HG03469 (cell line): ENCODE data around the gene UBE2H.
A peak's percentile ranks its signal among the peaks of the same experiment; 100 is the strongest.
"Not testable (repeated sequence)": the region's sequence is repeated elsewhere in the genome, so short reads cannot be mapped to it uniquely, and the experiment has no call there.

Experiments
- ATAC-seq: cut with Tn5 transposase; IDR thresholded peaks from one replicate; pipeline ENCODE4 v1.9.1; 2021; ENCODE audit warnings: mild to moderate bottlenecking, moderate library complexity, moderate number of reproducible peaks; ENCODE audit not compliant: unreplicated experiment

The UBE2H gene

DNA sequence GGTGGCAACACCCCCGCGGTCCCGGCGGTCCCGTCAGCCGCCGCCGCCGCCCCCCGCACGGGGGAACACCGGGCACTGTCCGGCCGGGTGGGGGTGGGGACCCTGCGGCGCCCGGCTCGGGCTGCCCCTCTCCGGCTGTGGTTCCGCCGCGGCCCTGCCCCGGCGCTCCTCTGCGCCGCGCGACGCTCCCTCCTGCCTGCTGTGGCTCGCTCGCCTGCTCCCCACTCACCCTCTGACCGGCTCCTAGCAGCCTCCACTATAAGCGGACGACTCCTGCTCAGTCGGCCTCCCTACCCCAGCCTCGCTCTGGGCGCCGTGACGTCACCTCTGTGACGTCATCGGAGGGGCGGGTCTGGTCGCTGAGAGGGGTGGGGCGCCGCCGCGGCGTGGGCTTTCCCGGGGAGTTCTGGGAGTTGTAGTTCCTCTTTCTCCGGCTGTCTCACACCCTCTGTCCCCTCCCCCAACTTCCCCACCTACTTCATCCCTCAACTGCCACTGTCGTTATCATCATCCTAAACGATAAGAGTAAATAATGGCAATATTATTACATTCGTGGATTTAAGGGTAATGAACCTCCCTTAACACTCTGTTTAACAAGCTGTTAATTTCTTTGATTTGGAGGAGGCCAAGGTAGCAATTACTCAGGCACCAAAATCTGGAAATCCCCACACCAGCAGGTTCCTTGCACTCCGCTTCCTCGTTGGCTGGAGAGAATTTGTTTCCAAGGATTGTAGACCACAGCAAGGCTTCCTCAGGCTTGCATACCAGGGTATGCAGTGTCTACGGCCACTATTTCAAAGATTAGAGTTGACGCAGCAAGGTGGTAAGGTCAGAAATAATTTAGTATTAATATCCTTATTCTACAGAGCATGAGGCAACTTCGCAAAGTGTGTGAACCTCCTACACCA, at the start of gene UBE2H:
TSS of gene UBE2H (minus strand) at position 308 of the 908 bp plus-strand sequence. CDS start 405 bp downstream, outside the sequence.
- peak; percentile 35 for ATAC-seq

DNA sequence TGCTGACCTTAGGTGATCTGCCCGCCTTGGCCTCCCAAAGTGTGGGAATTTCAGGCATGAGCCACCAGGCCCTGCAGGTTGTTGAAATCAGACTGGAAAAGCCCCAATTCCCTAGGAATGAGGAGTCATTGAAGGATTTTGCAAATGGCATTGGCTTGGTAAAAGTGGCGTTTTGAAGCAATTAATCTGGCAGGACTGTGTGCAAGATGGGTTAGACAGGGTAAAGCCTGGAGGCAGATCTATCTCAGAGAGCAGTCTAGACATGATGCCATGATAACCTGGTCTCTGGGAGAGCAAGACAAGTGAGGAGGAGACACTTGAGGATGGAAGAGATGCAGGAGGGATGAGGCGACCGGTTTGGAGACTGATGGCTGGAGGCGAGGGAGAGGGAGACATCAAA, 45.7 kb upstream of the UBE2H start:
- ATAC-seq = no peak

DNA sequence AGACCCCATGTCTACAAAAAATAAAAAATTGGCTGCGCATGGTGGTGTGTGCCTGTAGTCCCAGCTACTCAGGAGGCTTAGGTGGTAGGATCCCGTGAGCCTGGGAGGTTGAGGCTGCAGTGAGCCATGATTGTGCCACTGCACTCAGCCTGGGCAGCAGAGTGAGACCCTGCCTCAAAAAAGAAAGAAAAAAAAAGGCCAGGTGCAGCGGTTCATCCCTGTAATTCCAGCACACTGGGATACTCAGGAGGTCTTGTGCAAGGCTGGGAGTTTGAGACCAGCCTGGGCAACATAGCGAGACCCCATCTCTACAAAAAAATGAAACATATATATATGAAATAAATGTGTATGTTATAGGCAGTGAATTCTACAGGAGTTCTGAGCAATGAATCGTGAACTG, 44.5 kb upstream of the UBE2H start:
- no peak for ATAC-seq

DNA sequence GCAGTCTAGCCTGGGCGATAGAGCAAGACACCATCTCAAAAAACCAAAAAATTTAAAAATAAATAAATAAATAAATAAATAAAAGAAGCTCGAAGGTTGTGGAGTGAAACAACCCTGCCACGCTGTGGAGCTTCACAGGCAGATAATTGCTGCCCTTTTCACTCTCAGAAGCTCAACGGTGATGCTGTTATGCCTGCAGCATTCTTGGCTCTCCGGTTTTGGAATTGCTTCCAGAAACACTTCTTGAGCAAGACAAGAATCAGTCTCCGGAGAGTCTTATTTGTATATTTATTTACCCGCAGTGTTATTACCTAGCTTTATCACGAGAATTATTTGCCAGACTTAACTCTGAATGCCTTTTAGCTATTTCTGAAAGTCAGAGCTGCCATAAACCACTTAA, 40.5 kb upstream of the UBE2H start:
- no peak for ATAC-seq

DNA sequence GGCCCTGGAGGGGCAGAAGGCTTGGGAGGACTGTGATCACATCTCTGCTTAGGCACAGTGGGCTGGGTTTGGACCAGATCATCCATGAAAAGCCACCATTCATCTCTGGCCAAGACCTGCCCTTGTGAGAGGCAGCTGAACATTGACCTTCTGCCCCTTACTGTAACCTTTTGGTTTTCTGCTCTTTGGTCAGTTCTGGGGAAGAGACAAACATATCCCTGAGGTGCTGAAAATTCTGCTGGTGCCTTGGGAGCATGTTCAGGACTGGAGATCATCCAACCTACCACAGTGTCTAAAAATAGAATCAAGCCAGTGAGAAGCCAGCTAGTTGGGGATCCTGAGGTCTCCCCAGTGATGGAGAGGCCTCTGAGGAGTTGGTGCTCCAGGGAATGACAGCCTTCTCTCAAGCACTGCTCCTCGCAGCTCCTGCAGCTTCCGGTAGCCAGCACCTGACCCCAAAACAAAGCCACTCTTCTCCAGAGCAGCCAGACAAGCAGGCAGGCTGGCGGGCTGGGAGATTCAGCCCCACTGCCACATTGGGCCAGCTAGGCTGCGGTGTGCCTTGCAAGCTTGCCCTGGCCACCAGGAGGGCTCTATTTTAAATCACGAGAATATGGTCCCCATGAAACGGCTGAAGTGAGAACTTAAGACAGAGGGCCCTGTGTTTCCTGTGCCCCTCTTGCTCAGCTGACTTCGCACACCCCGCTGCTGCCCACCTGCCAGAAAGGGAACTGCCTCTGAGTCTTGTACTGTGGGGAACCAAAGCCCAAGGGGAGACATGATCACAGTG, 37.8 kb upstream of the UBE2H start:
- no peak for ATAC-seq

DNA sequence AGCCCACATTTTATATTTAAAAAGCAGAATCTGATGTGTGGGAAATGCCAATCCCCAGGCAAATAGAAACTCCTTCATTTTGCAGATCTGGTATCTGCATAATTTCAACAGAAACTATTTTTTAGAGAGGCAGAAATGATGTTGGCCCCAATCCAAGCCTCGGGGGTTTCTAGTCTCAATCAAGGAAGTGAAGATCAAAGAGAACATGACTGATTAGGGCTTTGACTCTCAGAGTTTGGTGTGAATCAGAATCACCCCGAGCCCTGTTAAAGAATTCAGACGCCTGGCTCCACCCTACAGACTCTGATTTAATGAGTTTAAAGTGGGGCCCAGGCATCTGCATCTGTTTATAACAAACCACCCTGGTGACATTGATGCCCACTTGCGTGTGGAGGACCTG, 36.7 kb upstream of the UBE2H start:
- no peak for ATAC-seq

DNA sequence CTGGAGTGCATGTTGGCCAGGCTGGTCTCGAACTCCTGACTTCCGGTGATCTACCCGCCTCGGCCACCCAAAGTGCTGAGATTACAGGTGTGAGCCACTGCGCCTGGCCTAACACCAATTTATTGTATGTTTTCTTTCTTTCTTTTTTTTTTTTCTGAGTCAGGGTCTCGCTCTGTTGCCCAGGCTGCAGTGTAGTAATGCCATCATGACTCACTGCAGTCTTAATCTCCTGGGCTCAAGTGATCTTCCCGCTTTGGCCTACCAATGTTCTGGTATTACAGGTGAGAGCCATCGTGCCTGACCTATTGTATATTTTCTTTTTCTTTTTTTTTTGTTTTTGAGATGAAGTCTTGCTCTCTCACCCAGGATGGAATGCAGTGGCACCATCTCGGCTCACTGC, 33.8 kb upstream of the UBE2H start:
- no peak for ATAC-seq

DNA sequence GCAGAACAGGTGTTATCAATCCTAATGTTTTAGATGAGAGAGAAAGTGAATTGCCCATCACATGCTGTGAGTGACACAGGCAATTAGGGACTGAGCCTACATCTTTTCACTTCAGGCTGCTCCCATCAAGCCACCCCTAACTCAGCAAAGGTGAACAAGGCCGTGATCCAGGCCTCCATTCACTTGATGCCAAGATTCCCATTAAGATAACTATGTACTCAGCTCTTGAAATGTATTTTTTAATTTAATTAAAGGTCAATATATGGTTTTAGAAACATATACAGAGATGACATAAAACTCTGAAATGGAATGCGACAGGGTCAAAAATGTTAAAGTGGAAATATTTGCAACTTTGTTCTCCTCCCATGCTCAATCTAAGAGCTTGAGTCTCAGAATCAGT, 27.9 kb upstream of the UBE2H start:
- no peak for ATAC-seq

DNA sequence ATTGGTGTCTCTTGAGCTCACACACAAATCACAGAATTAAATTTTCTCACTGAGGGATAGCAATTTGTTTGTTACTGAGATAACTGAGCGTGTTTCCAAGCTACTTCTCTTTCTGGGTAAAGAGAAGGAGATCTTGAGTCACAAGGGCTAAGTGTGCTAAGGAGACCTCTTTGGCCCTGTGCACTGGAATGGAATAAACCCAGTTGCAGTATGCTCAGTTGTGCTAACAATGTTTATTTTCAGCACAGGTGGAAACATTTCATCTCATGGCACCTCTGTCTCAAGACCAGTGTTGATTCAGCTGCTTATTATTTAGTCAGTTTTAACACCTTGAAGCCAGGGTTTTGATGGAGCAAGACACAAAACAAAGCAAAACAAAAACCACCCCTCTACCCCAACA, 22.5 kb upstream of the UBE2H start:
- ATAC-seq = no peak

DNA sequence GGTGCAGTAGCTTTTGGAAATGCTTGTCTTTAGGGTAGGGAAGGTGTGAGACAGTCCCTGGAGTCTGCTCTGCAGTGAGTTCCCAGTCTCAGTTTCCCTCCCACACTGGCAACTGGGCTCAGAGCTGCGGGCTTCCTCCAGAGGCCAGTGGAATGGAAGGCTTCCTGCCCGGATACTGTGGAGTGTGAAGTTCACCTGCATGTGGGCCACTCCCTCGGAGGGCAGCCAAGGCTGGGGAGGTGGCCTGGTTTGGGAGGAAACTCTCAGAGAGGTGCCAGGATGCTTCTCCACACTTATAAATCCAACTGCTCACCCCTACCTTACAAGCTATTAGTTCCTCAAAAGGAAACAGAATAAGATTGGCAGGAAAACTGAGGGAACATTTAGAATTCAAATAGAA, 18.1 kb upstream of the UBE2H start:
- no peak for ATAC-seq

DNA sequence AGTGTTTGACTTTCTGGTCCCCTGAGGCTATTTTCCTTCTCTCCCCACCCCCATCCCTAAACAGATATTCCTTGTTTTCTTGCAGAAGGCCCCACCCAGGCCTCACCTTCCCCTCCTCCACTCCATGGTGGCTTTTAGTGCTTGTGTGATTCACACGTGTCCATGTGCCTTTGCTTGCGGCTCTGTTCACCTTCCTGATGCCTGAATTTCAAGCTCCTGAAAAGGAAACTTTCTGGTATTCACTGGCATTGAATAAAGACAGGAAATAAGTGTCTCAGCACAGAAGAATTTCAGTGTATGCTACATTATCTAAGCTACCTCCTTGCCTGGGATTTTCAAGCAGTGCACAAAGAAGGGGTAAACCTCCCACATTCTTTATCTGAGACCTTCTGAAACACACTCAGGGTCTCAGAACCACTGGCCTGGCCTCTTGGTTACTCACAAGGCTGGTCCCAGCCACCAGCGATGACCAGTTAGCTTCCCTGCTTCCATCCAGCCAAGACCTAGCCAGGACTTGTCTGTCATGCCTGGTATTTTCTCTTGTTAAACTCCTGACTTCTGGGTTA, 17.2 kb upstream of the UBE2H start:
- ATAC-seq = no peak

DNA sequence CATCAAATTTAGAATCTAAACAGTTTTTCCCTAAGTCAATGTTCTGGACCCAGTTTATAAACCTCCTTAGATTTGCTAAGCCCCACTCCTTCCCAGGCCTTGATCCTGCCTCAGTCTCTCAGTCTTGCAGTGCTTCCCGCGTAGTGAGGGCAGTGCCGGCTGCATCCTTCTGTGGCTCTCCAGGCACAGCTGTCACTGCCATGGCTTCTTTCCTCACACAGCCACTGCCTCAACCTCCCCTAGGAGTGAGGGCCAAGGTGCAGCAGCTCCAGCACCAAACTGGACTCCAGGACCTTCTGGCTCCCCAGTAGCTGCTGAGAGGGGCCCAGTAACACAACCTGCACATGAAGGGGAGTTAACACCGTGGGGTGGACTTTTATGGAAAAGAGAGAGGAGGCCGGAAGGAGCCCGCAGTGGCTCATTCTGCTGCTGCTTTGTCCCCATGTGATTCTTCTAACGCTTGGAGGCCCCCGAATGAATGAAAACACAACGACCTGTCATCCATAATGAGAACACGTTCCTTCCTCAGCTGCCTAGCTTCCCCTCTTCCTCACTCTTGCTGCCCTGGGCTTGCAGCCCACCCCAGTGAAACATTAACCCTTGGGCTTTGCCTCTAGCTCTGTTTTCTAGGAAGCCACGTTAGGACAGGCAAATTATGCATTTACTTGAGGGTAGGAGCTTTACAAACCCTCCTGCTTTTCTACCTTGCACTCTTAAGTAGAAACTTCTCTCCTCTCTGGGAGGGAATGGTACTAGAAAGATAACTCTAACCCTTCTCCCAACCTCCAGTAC, 16.0 kb upstream of the UBE2H start:
- no peak for ATAC-seq

DNA sequence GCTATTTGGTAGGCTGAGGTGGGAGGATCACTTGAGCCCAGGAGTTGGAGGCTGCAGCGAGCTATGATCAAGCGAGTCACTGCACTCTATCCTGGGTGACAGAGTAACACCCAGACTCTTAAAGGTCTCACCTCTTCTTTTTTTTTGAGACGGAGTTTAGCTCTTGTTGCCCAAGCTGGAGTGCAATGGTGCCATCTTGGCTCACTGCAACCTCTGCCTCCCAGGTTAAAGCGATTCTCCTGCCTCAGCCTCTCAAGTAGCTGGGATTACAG, 7.4 kb upstream of the UBE2H start:
- not testable (repeated sequence) for ATAC-seq

DNA sequence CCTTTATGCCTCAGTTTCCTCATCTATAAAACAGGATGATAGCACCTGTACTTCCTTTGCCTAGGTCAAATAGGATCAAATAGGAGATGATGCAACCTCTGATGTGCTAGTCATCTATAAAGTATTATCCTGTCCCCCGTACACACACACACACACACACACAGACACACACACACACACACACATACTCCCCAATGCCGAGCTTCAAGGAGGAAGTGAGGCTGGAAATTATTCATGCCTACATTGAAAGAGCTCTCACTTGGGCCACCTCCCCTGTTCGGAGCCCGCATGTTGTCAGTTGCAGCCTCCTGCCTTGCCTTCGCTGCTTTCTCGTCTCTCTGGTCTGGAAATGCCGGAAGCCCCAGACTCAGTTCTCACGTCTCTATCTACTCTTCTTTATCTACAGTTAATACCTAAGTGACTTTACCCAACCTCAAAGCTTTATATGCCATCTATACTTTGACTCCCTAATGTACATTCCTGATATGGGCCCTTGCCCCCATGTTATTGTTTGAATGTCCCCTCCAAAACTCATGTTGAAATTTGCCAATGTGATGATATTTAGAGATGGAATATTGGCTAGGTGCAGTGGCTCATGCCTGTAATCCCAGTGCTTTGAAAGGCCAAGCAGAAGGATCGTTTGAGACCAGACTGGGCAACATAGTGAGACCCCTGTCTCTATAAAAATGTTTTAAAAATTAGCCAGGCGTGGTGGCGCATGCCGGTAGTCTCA, 6.9 kb upstream of the UBE2H start:
- ATAC-seq = no peak

DNA sequence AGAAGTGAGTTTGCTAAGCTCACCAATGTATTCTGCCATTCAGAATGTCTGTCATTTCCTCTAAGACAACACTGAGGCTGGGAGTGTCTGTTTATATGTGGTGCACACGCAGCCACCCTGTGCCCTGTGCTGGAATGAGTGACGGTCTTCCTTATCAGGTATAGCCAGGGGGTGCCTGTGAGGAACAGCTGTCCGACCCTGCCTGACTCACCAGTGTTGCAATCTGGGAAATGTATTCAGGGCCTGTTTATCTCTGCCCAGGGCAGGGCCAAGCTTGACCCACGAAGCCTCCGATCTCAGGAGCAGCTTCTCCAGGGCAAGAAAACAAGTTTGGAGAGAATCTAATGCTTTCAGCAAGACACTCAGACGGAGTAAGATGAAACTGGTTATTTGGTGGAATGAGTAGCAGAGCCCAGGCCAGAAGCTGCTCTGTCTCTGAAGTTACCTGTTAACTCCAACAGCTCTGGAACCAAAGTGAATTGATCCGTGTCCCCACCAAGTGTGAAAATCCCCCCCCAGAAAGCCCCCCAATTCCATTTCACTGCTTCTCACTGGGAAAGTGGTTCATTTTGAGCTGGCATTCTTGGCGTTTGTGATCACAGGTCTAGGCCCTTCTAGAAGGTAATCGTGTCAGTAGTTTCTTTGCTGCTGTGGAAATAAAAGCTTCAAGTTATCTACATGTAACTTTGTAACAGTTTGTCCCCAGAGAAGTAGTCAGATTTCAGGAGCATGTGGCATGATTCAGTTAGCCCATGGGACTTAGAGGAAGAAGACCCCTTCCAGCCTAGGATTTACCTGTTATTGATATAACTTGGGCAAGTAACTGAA, 6.1 kb upstream of the UBE2H start:
- ATAC-seq = no peak

DNA sequence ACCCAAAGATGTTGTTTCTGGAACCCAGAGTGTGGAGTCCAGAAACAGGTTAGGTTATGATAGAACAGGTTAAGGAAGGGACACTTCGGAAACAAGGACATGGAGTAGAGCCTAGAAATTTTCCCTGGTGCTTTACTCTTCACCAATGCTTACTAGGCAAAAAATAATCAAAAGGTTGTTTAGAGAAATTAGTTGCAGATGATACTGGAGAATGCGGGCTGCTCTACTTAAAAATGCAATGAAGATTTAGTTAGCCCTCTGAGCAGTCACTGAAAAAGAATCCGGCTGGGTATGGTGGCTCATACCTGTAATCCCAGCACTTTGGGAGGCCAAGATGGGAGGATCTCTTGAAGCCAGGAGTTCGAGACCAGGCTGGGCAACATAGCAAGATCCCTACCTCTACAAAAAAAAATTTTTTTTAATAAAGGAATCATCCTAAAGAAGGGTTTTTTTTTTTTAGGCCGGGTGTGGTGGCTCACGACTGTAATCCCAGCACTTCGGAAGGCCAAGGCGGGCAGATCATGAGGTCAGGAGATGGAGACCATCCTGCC, 3.3 kb upstream of the UBE2H start:
- no peak for ATAC-seq

DNA sequence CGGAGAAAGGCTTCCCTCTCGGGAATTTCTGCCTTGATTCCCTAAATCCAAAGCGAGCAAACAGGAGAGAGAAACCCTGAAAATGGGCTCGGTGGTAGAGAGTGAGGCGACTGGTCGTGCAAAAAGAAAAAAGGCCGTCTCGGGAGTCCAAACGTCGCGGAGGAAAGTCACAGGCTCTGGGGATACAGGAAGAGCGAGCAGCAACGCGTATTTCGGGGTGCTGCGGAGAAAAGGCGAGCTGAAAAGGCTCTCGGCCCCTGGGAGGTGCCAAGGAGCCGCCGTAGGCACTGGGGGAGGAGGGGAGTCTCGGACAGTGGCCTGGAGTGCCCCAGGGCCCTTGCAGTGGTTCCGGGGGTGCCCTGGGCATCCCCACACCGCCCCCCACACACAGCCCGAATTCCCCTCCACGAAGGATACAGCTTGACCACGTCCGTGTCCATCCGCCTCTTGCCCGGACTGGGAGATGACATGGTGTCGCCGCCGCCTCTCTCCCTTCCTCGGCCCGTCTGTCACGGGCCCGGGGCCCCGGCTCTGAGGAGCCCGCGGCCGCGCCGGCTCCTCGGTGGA, 591 bp downstream of the UBE2H start:
- ATAC-seq = peak; percentile 10

DNA sequence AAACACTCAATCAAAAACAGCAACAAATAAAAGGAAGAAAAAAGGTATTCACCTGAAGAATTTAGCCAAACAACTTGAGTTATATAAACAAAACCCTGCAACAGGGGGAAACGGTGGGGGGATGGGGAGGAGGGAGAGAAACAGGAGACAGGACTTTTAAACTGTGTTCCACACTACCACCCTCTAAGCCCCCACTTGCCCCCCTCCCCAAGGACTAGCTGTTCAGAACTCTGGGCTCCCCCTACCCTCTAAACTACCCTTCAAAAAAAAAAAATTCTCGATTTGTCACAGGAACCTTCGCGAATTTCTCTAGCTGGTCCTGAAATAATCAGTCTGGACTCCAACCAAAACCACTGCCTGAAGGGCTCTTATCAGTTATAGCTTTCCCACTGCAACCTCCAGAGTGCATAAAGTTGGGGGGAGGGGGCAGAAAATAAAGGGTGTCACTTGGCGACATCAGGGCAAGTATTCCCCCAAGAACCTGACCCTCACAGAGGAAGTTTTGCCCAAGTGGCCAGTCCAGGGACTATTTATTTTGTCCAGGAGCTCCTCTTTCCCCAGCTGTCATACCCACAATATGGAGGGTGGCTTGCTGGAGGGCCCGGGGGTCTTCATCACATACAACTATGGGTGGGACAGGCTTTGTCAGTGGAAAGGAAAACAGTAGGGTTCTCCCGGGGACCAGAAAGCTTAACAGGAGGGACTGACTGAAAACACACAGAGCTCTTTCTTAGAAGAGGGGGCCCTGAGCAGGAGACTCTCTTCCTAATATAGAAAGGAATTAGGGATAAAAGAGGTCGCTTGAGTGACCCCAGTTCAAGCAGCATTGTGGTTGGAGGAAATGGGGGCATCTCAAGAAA, 1.3 kb downstream of the UBE2H start:
- no peak for ATAC-seq
